ENCODE results near the gene TOX3.

- TF ChIP-seq SUZ12 (IDR thresholded peaks at IDR 0.05; ENCODE audit: low read length) (no peak), RFX5 (IDR thresholded peaks at IDR 0.05; ENCODE audit: borderline replicate concordance, low read depth, low read length) (no peak), RNF2 (IDR thresholded peaks at IDR 0.05; ENCODE audit: borderline replicate concordance, low read depth, low read length, missing control alignments, poor library complexity, severe bottlenecking) (no peak), E2F6 (IDR thresholded peaks at IDR 0.05) (no peak), CTCF (IDR thresholded peaks at IDR 0.05; ENCODE audit: control extremely low read depth in 1 of 3, insufficient read depth in 1 of 3, low read depth in 1 of 3, low read length in 3 of 3) (no peak), YY1 (IDR thresholded peaks at IDR 0.05; ENCODE audit: low read depth, low read length) (no peak), EZH2 (IDR thresholded peaks at IDR 0.05; ENCODE audit: low read depth, low read length, severe bottlenecking) (no peak), POLR2A (IDR thresholded peaks at IDR 0.05; ENCODE audit: control extremely low read depth in 1 of 2, low read depth in 2 of 2, low read length in 2 of 2) (no peak), SP4 (IDR thresholded peaks at IDR 0.05; ENCODE audit: low read length) (no peak), EP300 (IDR thresholded peaks at IDR 0.05; ENCODE audit: borderline replicate concordance in 1 of 2, low read depth in 2 of 2, low read length in 2 of 2) (no peak), RAD21 (IDR thresholded peaks at IDR 0.05 in 1 of 2, conservative IDR thresholded peaks at IDR 0.05 in 1 of 2; ENCODE audit: low read depth in 2 of 2, low read length in 2 of 2) (no peak), CBX8 (IDR thresholded peaks at IDR 0.05; ENCODE audit: borderline replicate concordance, low read depth, low read length) (no peak), NRF1 (IDR thresholded peaks at IDR 0.05; ENCODE audit: low read depth, low read length) (no peak)
Measured at GRCh38 chr16:52526830-52527229, 20.1 kb downstream of the TOX3 start.

Measured in H1 (cell line).